Measurements from ENCODE around the gene JMJD4. TPM values are rescaled to one million over a fixed set of nuclear protein-coding genes. Genes with fewer than 3 reads are reported as not detected.
A peak's percentile ranks its signal among the peaks of the same experiment; 100 is the strongest.

The JMJD4 gene
- total RNA-seq, 1 donor, result 26.8 TPM

GRCh38 chr1:227729144-227729880, 5.8 kb downstream of the JMJD4 start:
- DNase-seq (ENCODE audit: low read depth), result no peak
- H3K4me3 ChIP-seq (ENCODE audit: low read depth, low read length), result peak overlapping the region; percentile 67
- TF ChIP-seq, protein P1, sequence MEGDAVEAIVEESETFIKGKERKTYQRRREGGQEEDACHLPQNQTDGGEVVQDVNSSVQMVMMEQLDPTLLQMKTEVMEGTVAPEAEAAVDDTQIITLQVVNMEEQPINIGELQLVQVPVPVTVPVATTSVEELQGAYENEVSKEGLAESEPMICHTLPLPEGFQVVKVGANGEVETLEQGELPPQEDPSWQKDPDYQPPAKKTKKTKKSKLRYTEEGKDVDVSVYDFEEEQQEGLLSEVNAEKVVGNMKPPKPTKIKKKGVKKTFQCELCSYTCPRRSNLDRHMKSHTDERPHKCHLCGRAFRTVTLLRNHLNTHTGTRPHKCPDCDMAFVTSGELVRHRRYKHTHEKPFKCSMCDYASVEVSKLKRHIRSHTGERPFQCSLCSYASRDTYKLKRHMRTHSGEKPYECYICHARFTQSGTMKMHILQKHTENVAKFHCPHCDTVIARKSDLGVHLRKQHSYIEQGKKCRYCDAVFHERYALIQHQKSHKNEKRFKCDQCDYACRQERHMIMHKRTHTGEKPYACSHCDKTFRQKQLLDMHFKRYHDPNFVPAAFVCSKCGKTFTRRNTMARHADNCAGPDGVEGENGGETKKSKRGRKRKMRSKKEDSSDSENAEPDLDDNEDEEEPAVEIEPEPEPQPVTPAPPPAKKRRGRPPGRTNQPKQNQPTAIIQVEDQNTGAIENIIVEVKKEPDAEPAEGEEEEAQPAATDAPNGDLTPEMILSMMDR (IDR thresholded peaks at IDR 0.05; ENCODE audit: insufficient read depth, low read length), result no peak

GRCh38 chr1:227728892-227729143, 6.3 kb downstream of the JMJD4 start:
- H3K4me3 ChIP-seq (ENCODE audit: low read depth, low read length), result peak overlapping the region; percentile 67
- TF ChIP-seq, protein P1 (IDR thresholded peaks at IDR 0.05; ENCODE audit: insufficient read depth, low read length), result no peak
- DNase-seq (ENCODE audit: low read depth), result no peak

DNA sequence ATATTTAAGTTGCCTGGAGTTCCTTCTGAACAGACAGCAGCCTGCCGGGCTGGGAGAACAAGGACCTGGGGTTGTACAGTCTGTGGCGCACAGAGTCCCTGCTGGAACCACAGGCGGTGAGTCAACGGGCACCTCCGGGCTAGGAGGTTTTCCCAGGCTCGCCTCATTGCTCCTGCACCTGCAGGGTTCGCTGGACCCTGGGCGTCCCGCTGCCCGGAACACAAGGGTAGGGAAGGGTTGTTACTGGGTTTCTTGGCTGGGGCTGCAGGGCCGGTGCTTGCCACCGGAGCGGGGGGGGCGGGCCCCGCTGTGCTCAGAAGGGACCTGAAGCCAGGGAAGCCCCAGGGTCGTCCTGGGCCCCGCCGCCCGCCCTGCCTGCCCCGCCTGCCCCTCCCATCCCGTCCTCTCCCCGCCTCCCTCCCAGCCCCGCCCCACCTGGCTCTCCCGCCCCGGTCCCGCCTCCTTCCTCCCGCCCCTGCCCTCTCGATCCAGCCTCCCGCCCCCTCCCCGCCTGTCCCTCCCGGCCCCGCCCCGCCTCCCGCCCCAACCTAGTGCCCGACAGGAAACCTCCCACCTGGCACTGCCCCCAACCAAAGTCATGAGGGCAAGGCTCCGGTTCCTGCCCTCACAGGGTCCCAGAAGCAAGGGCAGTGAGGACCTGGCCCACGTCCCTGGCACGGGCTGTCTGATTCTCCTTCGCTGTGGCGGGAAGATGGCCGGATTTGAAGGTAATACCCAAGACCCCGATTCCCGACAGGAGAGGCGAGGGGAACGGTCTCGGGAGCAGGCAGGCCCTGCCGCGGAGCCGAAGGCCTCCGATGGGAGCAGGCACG, 6.8 kb downstream of the JMJD4 start:
- peak overlapping the region; percentile 67 for H3K4me3 ChIP-seq (ENCODE audit: low read depth, low read length)
- DNase-seq (ENCODE audit: low read depth), result peak; percentile 29
- TF ChIP-seq, protein P1 (IDR thresholded peaks at IDR 0.05; ENCODE audit: insufficient read depth, low read length), result no peak

DNA sequence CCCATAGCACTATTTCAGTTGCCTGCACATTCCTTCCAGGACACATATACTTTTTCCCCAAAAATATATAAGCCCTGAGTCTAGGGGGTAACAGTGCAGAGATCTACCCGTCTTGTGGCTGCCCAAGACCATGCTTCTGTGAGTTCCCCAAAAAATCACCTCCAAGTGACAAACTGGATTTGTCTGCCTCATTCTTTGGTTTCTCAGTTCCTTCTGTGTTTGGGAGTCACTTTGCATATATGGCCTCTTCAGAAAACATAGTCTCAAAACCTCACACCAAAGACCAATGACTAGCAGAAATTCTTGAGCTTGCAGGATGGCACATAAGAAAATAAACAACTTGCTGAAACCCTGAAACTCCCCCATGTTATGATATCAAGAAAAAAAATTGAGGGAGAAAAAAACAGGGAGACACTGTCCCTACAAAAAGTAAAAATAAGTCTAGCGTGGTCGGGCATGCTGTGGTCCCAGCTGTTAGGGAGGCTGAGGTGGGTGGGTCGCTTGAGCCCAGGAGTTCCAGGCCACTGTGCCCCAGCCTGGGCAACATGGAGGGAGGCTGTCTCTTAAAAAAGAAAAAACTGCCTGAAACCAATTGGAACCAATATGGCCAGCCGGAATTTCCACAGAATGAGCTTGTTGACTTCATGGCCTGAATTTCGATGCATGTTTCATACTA, 8.0 kb downstream of the JMJD4 start:
- TF ChIP-seq, protein P1 (IDR thresholded peaks at IDR 0.05; ENCODE audit: insufficient read depth, low read length), result no peak
- H3K4me3 ChIP-seq (ENCODE audit: low read depth, low read length), result no peak overlapping the region
- DNase-seq (ENCODE audit: low read depth), result no peak

DNA sequence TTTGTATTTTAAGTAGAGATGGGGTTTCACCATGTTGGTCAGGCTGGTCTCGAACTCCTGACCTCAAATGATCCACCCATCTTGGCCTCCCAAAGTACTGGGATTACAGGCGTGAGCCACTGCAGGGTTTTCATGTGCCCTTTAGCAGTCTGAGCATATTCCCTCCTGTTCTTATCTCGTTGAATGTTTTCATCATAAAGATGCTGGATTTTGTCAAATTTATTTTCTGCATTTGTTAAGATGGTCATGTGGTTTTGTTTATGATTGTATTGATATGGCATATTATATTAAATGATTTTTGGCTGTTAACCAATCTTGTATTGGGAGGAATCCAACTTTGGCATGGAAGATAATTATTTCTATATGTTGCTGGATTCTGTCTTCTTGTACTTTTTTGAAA, 8.8 kb downstream of the JMJD4 start:
- DNase-seq (ENCODE audit: low read depth), result no peak
- TF ChIP-seq, protein P1 (IDR thresholded peaks at IDR 0.05; ENCODE audit: insufficient read depth, low read length), result no peak

DNA sequence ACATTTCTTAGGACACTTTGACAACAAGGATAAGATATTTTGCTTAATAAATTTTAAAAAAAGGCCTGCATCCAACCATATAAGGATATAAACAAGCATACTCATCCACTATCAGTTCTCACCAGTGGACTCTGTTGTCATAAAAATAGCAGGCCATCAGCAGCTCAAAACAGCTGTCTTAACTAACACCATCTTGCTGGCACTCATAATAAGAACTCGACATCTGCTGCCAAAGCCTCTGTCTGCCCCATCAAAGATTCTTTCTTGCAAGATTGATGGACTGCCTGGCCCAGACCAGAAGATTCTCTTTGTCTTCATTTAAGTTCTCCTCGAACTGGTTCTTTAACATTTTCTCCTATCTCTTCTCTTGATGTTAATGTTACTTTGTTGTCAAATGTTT, 10.1 kb downstream of the JMJD4 start:
- no peak overlapping the region for H3K4me3 ChIP-seq (ENCODE audit: low read depth, low read length)
- DNase-seq (ENCODE audit: low read depth), result no peak

More for the DNA sequence above, 8.8 kb downstream of the JMJD4 start:
- no peak overlapping the region for H3K4me3 ChIP-seq (ENCODE audit: low read depth, low read length)

More for the DNA sequence above, 10.1 kb downstream of the JMJD4 start:
- TF ChIP-seq, protein P1 (IDR thresholded peaks at IDR 0.05; ENCODE audit: insufficient read depth, low read length), result no peak

All from fibroblast of the aortic adventitia (primary cell).